Ishikawa (cell line): Measurements from ENCODE around the gene BID.

ENCODE experiments used
- MAX ChIP-seq: IDR thresholded peaks from 2 replicates; pipeline ENCODE4 v1.6.1; 2012
- USF1 ChIP-seq: IDR thresholded peaks from 2 replicates; pipeline ENCODE4 v1.6.1; 2012

- TF ChIP-seq MAX (no peak), USF1 (no peak)
These were observed 31.8 kb downstream of the BID start for GRCh38 chr22:17742527-17742902.
